Measurements from ENCODE around the gene TNFRSF21.
A peak's percentile ranks its signal among the peaks of the same experiment; 100 is the strongest.
"Not testable (repeated sequence)": the region's sequence is repeated elsewhere in the genome, so short reads cannot be mapped to it uniquely, and the experiment has no call there.

TNFRSF21 gene

DNA sequence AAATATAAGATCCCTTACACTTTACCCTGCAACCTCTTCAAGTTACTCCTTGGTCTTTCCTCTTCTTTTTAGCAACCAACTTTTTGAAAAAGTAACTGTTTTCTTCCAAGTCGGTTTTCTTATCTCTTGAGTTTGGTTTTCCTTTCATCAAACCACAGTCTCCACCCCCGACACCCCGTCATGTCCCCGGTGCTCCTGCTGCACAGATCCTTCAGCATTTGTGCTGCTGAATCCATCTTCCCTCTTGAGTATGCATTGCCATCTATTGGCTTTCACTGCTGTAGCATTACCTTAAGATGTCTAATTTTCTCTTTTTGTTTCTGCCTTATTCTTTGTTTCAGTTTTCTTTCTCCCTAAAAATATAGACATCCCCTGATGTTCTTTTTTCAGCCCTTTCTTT is 11.9 kb upstream of the TNFRSF21 start:
- DNase-seq (ENCODE audit: low read depth): no peak

DNA sequence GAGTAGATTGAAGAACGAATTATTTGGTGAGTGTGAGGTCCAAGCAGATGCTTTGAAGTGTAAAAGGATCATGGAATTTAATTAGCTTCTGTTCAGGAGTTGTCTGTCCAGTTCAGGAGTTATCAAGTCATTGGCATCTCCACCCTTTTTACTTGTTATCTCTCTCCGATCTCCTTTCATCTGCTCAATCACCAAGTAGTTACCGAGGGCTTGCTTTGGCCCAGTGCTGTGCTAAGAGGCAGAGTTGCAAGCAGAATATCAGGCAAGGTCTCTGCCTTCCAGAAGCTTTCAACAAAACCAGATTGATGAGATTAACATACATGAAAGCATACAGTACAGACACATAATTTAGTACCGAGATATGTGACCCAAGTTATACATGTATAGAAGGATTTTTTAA is 10.2 kb upstream of the TNFRSF21 start:
- DNase-seq (ENCODE audit: low read depth): no peak

DNA sequence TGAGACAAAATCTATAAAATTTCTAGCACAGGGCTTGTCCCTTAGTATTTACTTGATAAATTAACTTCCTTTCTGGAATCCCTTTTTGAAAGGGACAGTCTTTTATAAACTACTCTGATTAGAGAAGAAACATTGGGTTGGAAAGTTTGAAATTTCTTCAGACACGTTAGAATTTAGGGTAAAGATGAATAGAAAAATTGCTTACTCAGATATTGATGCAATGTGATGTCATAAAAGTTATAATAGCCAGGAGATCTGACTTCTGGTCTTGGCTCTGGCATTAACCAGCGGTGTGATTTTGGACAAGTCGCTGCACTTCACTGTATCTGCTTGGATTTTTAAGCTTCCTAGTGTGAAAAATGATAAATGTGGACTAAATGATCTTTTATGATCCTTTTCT is 9.7 kb upstream of the TNFRSF21 start:
- no peak for DNase-seq (ENCODE audit: low read depth)

GRCh38 chr6:47318236-47318989 is 8.7 kb upstream of the TNFRSF21 start:
- no peak for DNase-seq (ENCODE audit: low read depth)

GRCh38 chr6:47315181-47315580 is 5.5 kb upstream of the TNFRSF21 start:
- DNase-seq (ENCODE audit: low read depth): not testable (repeated sequence)

- DNase-seq (ENCODE audit: low read depth): no peak
Observed at GRCh38 chr6:47310131-47310480, 401 bp upstream of the TNFRSF21 start.

- DNase-seq (ENCODE audit: low read depth): peak; percentile 43
Observed at GRCh38 chr6:47308552-47309290, 984 bp downstream of the TNFRSF21 start.

GRCh38 chr6:47308198-47308517 is 1.5 kb downstream of the TNFRSF21 start:
- DNase-seq (ENCODE audit: low read depth): peak; percentile 8

DNA sequence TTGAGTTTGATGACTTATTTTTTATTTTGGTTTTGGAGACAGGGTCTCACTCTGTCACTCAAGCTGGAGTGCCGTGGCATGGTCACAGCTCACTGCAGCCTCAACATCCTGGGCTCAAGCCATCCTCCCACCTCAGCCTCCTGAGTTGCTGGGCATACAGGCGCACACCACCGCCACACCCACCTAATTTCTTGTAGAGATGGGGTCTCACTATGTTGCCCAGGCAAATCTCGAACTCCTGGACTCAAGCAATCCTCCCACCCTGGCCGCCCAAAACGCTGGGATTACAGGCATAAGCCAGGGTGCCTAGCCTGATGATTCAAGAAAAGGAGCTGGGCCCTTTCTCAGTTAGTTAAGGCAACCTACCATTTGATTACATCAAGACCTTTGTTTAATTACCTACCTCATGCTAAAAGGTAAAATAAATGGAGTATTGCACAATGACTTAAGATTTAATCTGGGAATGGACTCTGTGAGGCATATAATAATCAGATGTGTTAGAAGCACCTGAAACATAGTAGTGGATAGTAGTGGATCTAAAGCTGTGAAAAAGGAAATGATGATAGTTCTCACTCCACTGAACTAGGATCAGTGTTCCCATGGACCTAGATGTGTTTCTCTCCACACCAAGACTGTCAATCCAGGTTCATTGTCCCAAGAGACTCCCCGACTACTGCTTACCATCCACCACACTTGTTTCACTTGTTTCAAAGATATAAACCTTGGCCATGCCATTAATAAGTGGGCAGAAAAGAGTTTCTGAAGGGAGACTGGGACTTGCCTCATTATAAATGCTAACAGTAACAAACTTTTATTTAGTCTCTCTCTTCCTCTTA is 2.1 kb downstream of the TNFRSF21 start:
- DNase-seq (ENCODE audit: low read depth): no peak

GRCh38 chr6:47306887-47307286 is 2.8 kb downstream of the TNFRSF21 start:
- DNase-seq (ENCODE audit: low read depth): no peak

DNA sequence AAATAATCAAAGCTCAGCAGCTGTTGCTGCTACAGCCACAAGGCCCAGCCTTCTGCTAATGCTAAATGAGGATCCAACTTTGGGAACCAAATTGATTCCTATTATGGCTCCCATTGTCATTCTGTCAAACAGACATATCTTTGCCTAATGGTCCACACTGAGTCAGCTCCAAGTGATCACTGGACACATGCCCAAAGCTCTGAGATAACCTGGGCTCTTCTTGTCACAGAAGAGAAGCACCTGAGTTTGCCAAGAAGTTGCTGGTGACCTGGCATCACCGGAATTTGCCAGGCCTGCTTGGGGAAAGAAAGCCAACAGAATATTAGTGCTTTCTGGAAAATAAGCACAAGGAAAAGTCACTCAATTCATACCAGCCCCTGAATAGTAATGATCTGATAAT is 5.8 kb downstream of the TNFRSF21 start:
- no peak for DNase-seq (ENCODE audit: low read depth)

- DNase-seq (ENCODE audit: low read depth): no peak
Observed at GRCh38 chr6:47303342-47303741, 6.4 kb downstream of the TNFRSF21 start.

DNA sequence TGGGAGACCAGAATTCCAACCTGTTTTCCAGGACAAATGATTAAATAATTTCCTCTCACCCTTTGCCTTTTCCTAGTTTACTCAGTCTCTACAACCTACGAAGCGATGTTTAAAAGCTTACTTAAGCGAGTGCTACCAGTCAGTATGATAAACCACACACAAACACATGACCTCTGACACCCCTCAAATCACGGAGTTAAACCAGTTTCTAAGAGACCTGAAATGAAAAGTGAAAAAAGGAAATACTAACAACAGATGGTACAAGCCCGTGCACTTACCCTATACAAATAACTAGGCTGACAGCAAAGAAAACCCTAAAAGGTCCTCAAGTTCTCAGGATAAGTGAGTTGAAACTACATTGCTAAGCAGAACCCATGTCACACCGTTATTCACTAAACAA is 7.7 kb downstream of the TNFRSF21 start:
- DNase-seq (ENCODE audit: low read depth): no peak

- no peak for DNase-seq (ENCODE audit: low read depth)
Observed at GRCh38 chr6:47301441-47301840, 8.3 kb downstream of the TNFRSF21 start.

DNA sequence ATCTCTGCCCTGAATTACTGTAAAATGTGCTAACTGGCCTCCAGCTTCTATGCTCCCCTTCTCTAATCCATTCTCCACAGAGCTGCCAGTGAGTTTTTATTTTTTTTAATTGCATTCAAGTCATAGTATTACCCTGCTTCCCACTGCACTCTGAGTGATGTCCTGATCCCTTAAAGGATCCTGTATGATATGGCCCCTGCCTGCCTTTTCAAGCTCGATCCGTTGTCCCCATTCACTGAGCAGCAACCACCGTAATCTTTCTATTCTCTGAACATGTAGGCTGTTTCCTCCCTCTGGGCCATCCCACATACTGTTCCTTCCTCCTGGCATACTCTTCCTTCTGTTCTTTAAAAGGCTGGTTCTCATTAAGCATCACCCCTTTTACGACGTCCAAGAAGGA is 9.3 kb downstream of the TNFRSF21 start:
- DNase-seq (ENCODE audit: low read depth): no peak

- no peak for DNase-seq (ENCODE audit: low read depth)
Observed at GRCh38 chr6:47299965-47300364, 9.7 kb downstream of the TNFRSF21 start.

GRCh38 chr6:47298475-47298874 is 11.2 kb downstream of the TNFRSF21 start:
- no peak for DNase-seq (ENCODE audit: low read depth)

DNA sequence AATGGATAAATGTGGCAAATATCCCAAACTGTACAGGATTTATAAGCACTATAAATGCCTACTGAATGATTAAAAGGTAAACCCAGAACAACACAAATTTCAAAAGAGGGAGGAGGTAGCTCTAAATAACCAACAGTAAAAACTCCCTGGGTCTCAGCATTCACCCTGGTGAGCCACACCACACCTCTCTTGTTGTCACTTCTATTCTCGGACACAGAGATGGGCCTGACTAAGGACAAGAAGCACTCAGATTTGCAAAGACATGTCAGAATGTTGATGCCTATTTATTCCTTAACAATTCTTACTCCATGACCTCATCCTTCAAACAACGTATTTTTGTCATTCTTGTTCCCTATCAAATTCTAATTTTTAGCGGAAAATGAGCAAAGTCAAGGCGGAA is 14.7 kb downstream of the TNFRSF21 start:
- DNase-seq (ENCODE audit: low read depth): no peak

DNA sequence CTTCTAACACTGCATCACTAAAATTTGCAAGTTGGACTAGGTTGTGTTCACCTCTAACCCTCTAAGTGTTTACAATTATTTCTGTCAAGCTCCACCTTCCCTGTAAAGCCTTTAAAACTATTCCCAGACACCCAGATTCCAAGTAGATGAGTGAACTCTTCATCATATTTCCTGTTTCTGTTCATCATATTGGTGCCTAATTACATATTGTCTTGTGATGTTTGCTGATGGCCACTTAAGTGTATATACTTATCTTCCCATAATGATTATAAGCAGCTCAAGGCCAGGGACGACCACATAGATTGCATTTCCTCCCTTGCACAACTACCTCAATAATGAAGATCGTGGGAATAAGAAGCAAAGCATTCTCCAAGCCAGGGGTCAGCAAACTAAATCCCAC is 16.8 kb downstream of the TNFRSF21 start:
- no peak for DNase-seq (ENCODE audit: low read depth)

GRCh38 chr6:47292027-47292426 is 17.7 kb downstream of the TNFRSF21 start:
- DNase-seq (ENCODE audit: low read depth): no peak

GRCh38 chr6:47290124-47290834 is 19.4 kb downstream of the TNFRSF21 start:
- DNase-seq (ENCODE audit: low read depth): no peak

Data from fibroblast of gingiva (primary cell).